Left ventricle myocardium inferior (tissue), 1 donor: Measurements from ENCODE around the gene LSM14B. TPM values are rescaled to one million over a fixed set of nuclear protein-coding genes. Genes with fewer than 3 reads are reported as not detected.
A peak's percentile ranks its signal among the peaks of the same experiment; 100 is the strongest.
"Not testable (repeated sequence)": the region's sequence is repeated elsewhere in the genome, so short reads cannot be mapped to it uniquely, and the experiment has no call there.

Experiments used
- DNase-seq: peaks from one replicate; pipeline ENCODE4 v3.0.0-alpha.2; 2020
- H3K27ac ChIP-seq: fragments of 200-600 bp; replicated peaks from 2 replicates; pipeline ENCODE4 v1.8.0; 2021
- H3K27me3 ChIP-seq: fragments of 200-600 bp; 2 replicates; pipeline ENCODE4 v1.8.0; 2021; ENCODE audit warnings: low read depth
- H3K36me3 ChIP-seq: fragments of 200-600 bp; 2 replicates; pipeline ENCODE4 v1.8.0; 2021
- H3K4me1 ChIP-seq: fragments of 200-600 bp; 2 replicates; pipeline ENCODE4 v1.8.0; 2021
- H3K4me3 ChIP-seq: fragments of 200-600 bp; 2 replicates; pipeline ENCODE4 v1.8.0; 2021; ENCODE audit warnings: mild to moderate bottlenecking, moderate library complexity
- H3K9me3 ChIP-seq: fragments of 200-600 bp; replicated peaks from 2 replicates; pipeline ENCODE4 v1.8.0; 2021
- CTCF ChIP-seq: fragments of 200-600 bp; IDR thresholded peaks from 2 replicates; pipeline ENCODE4 v1.8.0; 2021; ENCODE audit warnings: antibody characterized with exemption, mild to moderate bottlenecking, borderline replicate concordance
- intact Hi-C: fragments of 100-400 bp; cut with micrococcal nuclease; formaldehyde crosslinking; loops from one replicate; pipeline ENCODE4 v1.11.0; 2022
- long read RNA-seq: library from polyadenylated mRNA; unstranded; transcript quantifications from one replicate; pipeline ENCODE4 v2.0.0, GENCODE V29; 2021
- total RNA-seq: library from RNA; stranded (reverse); fragmentation: NEBNext Ultra II Directional; extraction: Animal tissue kit (Norgen Biotek cat#: 25700); gene quantifications from one replicate; pipeline ENCODE4 v1.2.1, GENCODE V29; 2021
- donor health status: DM: no; HTN: yes; CAD: no; lungs with severe emphysema.

Gene LSM14B
- 51.6 TPM for total RNA-seq
- long read RNA-seq, partial matches to known transcripts: 0 of 1 reads
- long read RNA-seq, other reads (novel, unspliced or antisense): 1 of 1 reads

GRCh38 chr20:62121776-62122653 is at the start of gene LSM14B:
Gene LSM14B, plus strand, starts transcription at chr20:62122475. Its CDS starts 192 bp downstream, at chr20:62122667.
- Histone ChIP-seq H3K9me3 (no peaks in the 10 kb centered on the region), H3K27me3 (peaks cover 22% of the 10 kb centered on the region), H3K27ac (peak within 1 kb of the TSS; percentile 96), H3K4me3 (peak within 1 kb of the TSS; percentile 87), H3K36me3 (peaks cover 25% of the 10 kb centered on the region), H3K4me1 (peaks cover 61% of the 10 kb centered on the region)
- DNase-seq: peak; percentile 97
- no peak for TF ChIP-seq CTCF
- intact Hi-C loops: loop anchor here (10.0 kb wide), 1 partner anchor 57 kb away; the partner anchor contains the start of gene TAF4

- Histone ChIP-seq H3K4me3 (no peak overlapping the region), H3K4me1 (no peaks in the 10 kb centered on the region), H3K27ac (no peak overlapping the region), H3K27me3 (no peaks in the 10 kb centered on the region), H3K9me3 (peaks cover 32% of the 10 kb centered on the region), H3K36me3 (no peaks in the 10 kb centered on the region)
- DNase-seq: no peak
- TF ChIP-seq CTCF: no peak
- intact Hi-C loops: no loop called here
These were observed 49.0 kb upstream of the LSM14B start for GRCh38 chr20:62073323-62073722.

- no peak overlapping the region for H3K4me3 ChIP-seq
- no peaks in the 10 kb centered on the region for H3K4me1 ChIP-seq
- peaks cover 6% of the 10 kb centered on the region for H3K27me3 ChIP-seq
- no peaks in the 10 kb centered on the region for H3K36me3 ChIP-seq
- DNase-seq: no peak
- intact Hi-C loops: no loop called here
- no peak overlapping the region for H3K27ac ChIP-seq
- peaks cover 31% of the 10 kb centered on the region for H3K9me3 ChIP-seq
- TF ChIP-seq CTCF: no peak
These were observed 43.1 kb upstream of the LSM14B start for GRCh38 chr20:62079166-62079565.

GRCh38 chr20:62080249-62080990 is 41.9 kb upstream of the LSM14B start:
- no peak for TF ChIP-seq CTCF
- intact Hi-C loops: no loop called here
- no peak for DNase-seq
- H3K9me3 ChIP-seq: peaks cover 21% of the 10 kb centered on the region
- peaks cover 10% of the 10 kb centered on the region for H3K27me3 ChIP-seq
- H3K4me3 ChIP-seq: no peak overlapping the region
- no peak overlapping the region for H3K27ac ChIP-seq
- no peaks in the 10 kb centered on the region for H3K36me3 ChIP-seq
- no peaks in the 10 kb centered on the region for H3K4me1 ChIP-seq

DNA sequence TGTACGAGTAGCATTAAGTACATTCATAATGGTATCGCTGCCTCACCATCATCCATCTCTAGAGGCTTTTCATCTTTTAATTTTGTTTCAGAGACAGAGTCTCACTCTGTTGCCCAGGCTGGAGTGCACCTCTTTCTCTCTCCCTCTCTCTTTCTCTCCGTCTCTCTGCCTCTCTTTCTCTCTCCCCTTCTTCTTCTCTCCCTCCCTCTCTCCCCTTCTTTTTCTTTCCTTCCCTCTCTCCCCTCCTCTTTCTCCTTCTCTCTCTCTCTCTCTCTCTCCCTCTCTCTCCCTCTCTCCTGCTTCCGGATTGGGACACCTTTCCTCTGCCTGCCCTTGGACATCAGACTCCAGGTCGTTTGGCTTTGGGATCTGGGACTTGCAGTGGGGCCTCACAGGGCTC is 39.0 kb upstream of the LSM14B start:
- no peak for DNase-seq
- H3K4me1 ChIP-seq: no peaks in the 10 kb centered on the region
- no peaks in the 10 kb centered on the region for H3K36me3 ChIP-seq
- no peak overlapping the region for H3K27ac ChIP-seq
- TF ChIP-seq CTCF: no peak
- intact Hi-C loops: no loop called here
- peaks cover 6% of the 10 kb centered on the region for H3K9me3 ChIP-seq
- H3K27me3 ChIP-seq: peaks cover 27% of the 10 kb centered on the region
- no peak overlapping the region for H3K4me3 ChIP-seq

- DNase-seq, H3K4me1 ChIP-seq, H3K9me3 ChIP-seq, H3K4me3 ChIP-seq, H3K36me3 ChIP-seq, intact Hi-C loops, H3K27ac ChIP-seq: not testable (repeated sequence)
- peaks cover 21% of the 10 kb centered on the region for H3K27me3 ChIP-seq
These were observed 38.1 kb upstream of the LSM14B start for GRCh38 chr20:62084224-62084623.
